Type B pancreatic cell (in vitro differentiated cells): ENCODE measurements around the gene NR2E3. TPM values are rescaled to one million over a fixed set of nuclear protein-coding genes. Genes with fewer than 3 reads are reported as not detected.

Experiments
- DNase-seq: peaks from one replicate; pipeline ENCODE4 v3.0.0; 2021; ENCODE audit warnings: mixed read lengths; ENCODE audit not compliant: unreplicated experiment; ENCODE audit errors: extremely low spot score
- H3K27ac Mint-ChIP-seq: 2 replicates; pipeline ENCODE4 v1.8.0; 2021; ENCODE audit warnings: mild to moderate bottlenecking, mixed read lengths
- H3K27me3 Mint-ChIP-seq: 2 replicates; pipeline ENCODE4 v1.8.0; 2021; ENCODE audit warnings: mixed read lengths
- H3K36me3 Mint-ChIP-seq: 2 replicates; pipeline ENCODE4 v1.8.0; 2021; ENCODE audit warnings: mixed read lengths
- H3K4me1 Mint-ChIP-seq: one replicate; pipeline ENCODE4 v1.8.0; 2021; ENCODE audit warnings: mixed read lengths; ENCODE audit not compliant: unreplicated experiment
- H3K4me3 Mint-ChIP-seq: 2 replicates; pipeline ENCODE4 v1.8.0; 2021; ENCODE audit warnings: mild to moderate bottlenecking, mixed read lengths
- H3K9me3 Mint-ChIP-seq: 2 replicates; pipeline ENCODE4 v1.8.0; 2021; ENCODE audit warnings: mixed read lengths
- total RNA-seq: library from RNA; stranded (reverse); gene quantifications from 2 replicates; pipeline ENCODE4 v1.2.1, GENCODE V29; 2021; ENCODE audit warnings: low replicate concordance
- TF ChIP-seq, protein P1 (sequence below): fragments of 200-600 bp; sonication (generic); conservative IDR thresholded peaks from 2 replicates; pipeline ENCODE4 v1.5.0; 2021; ENCODE audit warnings: antibody characterized with exemption, mild to moderate bottlenecking

The NR2E3 gene
- total RNA-seq, 1 donor from 2014 or later, result 0.94 TPM

- no peak overlapping the region for H3K4me3 Mint-ChIP-seq
- peaks cover 7% of the 10 kb centered on the region for H3K4me1 Mint-ChIP-seq
- DNase-seq, result peak; percentile 64
- no peak overlapping the region for H3K27ac Mint-ChIP-seq
- H3K36me3 Mint-ChIP-seq, result no peaks in the 10 kb centered on the region
- no peaks in the 10 kb centered on the region for H3K27me3 Mint-ChIP-seq
- H3K9me3 Mint-ChIP-seq, result no peaks in the 10 kb centered on the region
- TF ChIP-seq, protein P1, sequence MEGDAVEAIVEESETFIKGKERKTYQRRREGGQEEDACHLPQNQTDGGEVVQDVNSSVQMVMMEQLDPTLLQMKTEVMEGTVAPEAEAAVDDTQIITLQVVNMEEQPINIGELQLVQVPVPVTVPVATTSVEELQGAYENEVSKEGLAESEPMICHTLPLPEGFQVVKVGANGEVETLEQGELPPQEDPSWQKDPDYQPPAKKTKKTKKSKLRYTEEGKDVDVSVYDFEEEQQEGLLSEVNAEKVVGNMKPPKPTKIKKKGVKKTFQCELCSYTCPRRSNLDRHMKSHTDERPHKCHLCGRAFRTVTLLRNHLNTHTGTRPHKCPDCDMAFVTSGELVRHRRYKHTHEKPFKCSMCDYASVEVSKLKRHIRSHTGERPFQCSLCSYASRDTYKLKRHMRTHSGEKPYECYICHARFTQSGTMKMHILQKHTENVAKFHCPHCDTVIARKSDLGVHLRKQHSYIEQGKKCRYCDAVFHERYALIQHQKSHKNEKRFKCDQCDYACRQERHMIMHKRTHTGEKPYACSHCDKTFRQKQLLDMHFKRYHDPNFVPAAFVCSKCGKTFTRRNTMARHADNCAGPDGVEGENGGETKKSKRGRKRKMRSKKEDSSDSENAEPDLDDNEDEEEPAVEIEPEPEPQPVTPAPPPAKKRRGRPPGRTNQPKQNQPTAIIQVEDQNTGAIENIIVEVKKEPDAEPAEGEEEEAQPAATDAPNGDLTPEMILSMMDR, result no peak
Measured at GRCh38 chr15:71781179-71781964, 29.0 kb upstream of the NR2E3 start.

GRCh38 chr15:71781965-71782265, 28.4 kb upstream of the NR2E3 start:
- H3K27ac Mint-ChIP-seq, result no peak overlapping the region
- no peaks in the 10 kb centered on the region for H3K27me3 Mint-ChIP-seq
- H3K36me3 Mint-ChIP-seq, result no peaks in the 10 kb centered on the region
- H3K4me1 Mint-ChIP-seq, result peaks cover 7% of the 10 kb centered on the region
- DNase-seq, result no peak
- TF ChIP-seq, protein P1, result no peak
- H3K4me3 Mint-ChIP-seq, result no peak overlapping the region
- H3K9me3 Mint-ChIP-seq, result no peaks in the 10 kb centered on the region

GRCh38 chr15:71782422-71783165, 27.8 kb upstream of the NR2E3 start:
- no peaks in the 10 kb centered on the region for H3K36me3 Mint-ChIP-seq
- TF ChIP-seq, protein P1, result no peak
- H3K4me3 Mint-ChIP-seq, result no peak overlapping the region
- DNase-seq, result peak; percentile 32
- no peaks in the 10 kb centered on the region for H3K27me3 Mint-ChIP-seq
- H3K9me3 Mint-ChIP-seq, result no peaks in the 10 kb centered on the region
- H3K27ac Mint-ChIP-seq, result no peak overlapping the region
- H3K4me1 Mint-ChIP-seq, result peaks cover 7% of the 10 kb centered on the region

DNA sequence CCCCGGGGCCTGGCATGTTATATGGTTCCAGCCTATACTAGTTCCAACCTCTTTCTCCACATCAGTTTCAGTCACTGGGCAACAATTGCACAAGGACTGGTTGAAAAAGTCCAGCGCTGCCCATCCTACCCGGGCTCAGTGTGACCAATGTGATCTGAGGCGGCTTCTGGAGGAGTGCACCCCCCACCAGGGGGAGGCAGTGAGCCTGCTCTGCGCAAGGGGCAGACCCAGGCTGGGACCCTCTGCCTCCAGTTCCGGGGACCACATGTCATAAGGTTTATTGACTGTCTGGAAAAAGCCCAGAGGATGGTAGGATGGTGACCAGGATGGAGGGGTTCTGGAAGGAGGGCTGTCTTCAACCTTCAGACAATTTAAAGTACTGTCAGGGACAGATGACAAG, 25.6 kb upstream of the NR2E3 start:
- TF ChIP-seq, protein P1, result peak; percentile 48
- no peak overlapping the region for H3K4me3 Mint-ChIP-seq
- H3K27me3 Mint-ChIP-seq, result no peaks in the 10 kb centered on the region
- no peak overlapping the region for H3K27ac Mint-ChIP-seq
- no peaks in the 10 kb centered on the region for H3K36me3 Mint-ChIP-seq
- peak; percentile 68 for DNase-seq
- peaks cover 11% of the 10 kb centered on the region for H3K4me1 Mint-ChIP-seq
- no peaks in the 10 kb centered on the region for H3K9me3 Mint-ChIP-seq

GRCh38 chr15:71785996-71786395, 24.4 kb upstream of the NR2E3 start:
- H3K9me3 Mint-ChIP-seq, result no peaks in the 10 kb centered on the region
- peaks cover 4% of the 10 kb centered on the region for H3K4me1 Mint-ChIP-seq
- no peak for DNase-seq
- TF ChIP-seq, protein P1, result no peak
- H3K27ac Mint-ChIP-seq, result no peak overlapping the region
- no peak overlapping the region for H3K4me3 Mint-ChIP-seq
- H3K27me3 Mint-ChIP-seq, result peaks cover 3% of the 10 kb centered on the region
- H3K36me3 Mint-ChIP-seq, result no peaks in the 10 kb centered on the region
